Ovary (tissue), 9 donors: ENCODE results near the gene ZDHHC17. TPM values are rescaled to one million over a fixed set of nuclear protein-coding genes. Genes with fewer than 3 reads are reported as not detected.

Experiments used
- DNase-seq, 5 donors: peaks; one replicate each; pipeline ENCODE4 v3.0.0-alpha.2; 2019 to 2020
- H3K27ac ChIP-seq, 2 donors: fragments of 200-600 bp; one replicate each; pipeline versions ENCODE4 v1.5.1 to v1.8.0; 2019 to 2022
- H3K27me3 ChIP-seq: fragments of 200-600 bp; one replicate; pipeline ENCODE4 v1.8.0; 2022
- H3K36me3 ChIP-seq: fragments of 200-600 bp; sonication (generic); one replicate; pipeline ENCODE4 v1.5.1; 2019
- H3K4me1 ChIP-seq: one replicate; pipeline ENCODE4 v1.8.1; 2013; ENCODE audit warnings: mild to moderate bottlenecking, moderate library complexity; ENCODE audit not compliant: insufficient read depth
- H3K4me3 ChIP-seq: fragments of 200-600 bp; sonication (generic); one replicate; pipeline ENCODE4 v1.5.1; 2017
- H3K9me3 ChIP-seq, 2 donors: fragments of 200-600 bp in 1 of 2; sonication (generic) in 1 of 2; one replicate each; pipeline versions ENCODE4 v1.5.1 to v1.8.1; 2013 to 2019; ENCODE audit warnings: mild to moderate bottlenecking in 1 of 2, moderate library complexity in 1 of 2
- EP300 ChIP-seq: sonication (generic); formaldehyde crosslinking; IDR thresholded peaks from one replicate; pipeline ENCODE4 v1.6.1; 2017; ENCODE audit warnings: antibody characterized with exemption
- POLR2A ChIP-seq: fragments of 450-650 bp; IDR thresholded peaks from one replicate; pipeline ENCODE4 v1.6.1; 2017; ENCODE audit warnings: antibody characterized with exemption, mild to moderate bottlenecking, moderate library complexity
- WGBS, 3 donors: extraction: QIAGEN DNeasy Blood & Tissue Kit in 1 of 3; methylation state at CpG; one replicate each; pipeline versions ENCODE4 v1.1.5 to v1.1.7; 2013 to 2017; 5-methylcytosine and 5-hydroxymethylcytosine counted together
- intact Hi-C, 4 donors: fragments of 100-400 bp; cut with DNase I; formaldehyde crosslinking; loops; one replicate each; pipeline versions ENCODE4 v1.11.0 to v1.15.1; 2022 to 2023
- polyA plus RNA-seq, 2 donors: library from polyadenylated mRNA; stranded (reverse); fragments of 200-250 nt in 1 of 2; fragments of 350-450 nt in 1 of 2; fragmentation: Illumina TruSeq in 1 of 2; extraction: RNeasy Lipid Tissue Mini Kit (QIAGEN cat#74804) in 1 of 2; gene quantifications; one replicate each; pipeline ENCODE4 v1.2.3, GENCODE V29; 2013 to 2014
- total RNA-seq, 7 donors: library from RNA; depleted of rRNA in 2 of 7; stranded (reverse); fragments of >200 nt in 2 of 7; fragmentation: NEBNext Ultra II Directional in 3 of 7; extraction: Animal tissue kit (Norgen Biotek cat#: 25700) in 3 of 7; gene quantifications; one replicate each; pipeline versions ENCODE4 v1.1.0 to v1.2.4, GENCODE V29; 2016 to 2023
- TF ChIP-seq, protein P1 (sequence below), 3 donors: fragments of 450-650 bp in 2 of 3; fragments of 200-600 bp in 1 of 3; IDR thresholded peaks; one replicate each; pipeline versions ENCODE4 v1.5.1 to v1.8.0; 2016 to 2022; ENCODE audit warnings: antibody characterized with exemption in 3 of 3, mild to moderate bottlenecking in 1 of 3
- donor health status: DM: no; HTN: no; CAD: no; lungs with moderate emphysema.
- donor health status: DM: no; HTN: no; CAD: no.
- donor health status: Bipolar disorder and iron deficiency.
- donor health status: DM: yes; HTN: yes; CAD: no.
- donor health status: DM: no; HTN: no; CAD: no.
- donor health status: DM: yes; HTN: yes; CAD: no.

ZDHHC17 gene
- total and polyA plus RNA-seq, 9 donors = 19.3 to 76.7 (median 37.6) TPM

DNA sequence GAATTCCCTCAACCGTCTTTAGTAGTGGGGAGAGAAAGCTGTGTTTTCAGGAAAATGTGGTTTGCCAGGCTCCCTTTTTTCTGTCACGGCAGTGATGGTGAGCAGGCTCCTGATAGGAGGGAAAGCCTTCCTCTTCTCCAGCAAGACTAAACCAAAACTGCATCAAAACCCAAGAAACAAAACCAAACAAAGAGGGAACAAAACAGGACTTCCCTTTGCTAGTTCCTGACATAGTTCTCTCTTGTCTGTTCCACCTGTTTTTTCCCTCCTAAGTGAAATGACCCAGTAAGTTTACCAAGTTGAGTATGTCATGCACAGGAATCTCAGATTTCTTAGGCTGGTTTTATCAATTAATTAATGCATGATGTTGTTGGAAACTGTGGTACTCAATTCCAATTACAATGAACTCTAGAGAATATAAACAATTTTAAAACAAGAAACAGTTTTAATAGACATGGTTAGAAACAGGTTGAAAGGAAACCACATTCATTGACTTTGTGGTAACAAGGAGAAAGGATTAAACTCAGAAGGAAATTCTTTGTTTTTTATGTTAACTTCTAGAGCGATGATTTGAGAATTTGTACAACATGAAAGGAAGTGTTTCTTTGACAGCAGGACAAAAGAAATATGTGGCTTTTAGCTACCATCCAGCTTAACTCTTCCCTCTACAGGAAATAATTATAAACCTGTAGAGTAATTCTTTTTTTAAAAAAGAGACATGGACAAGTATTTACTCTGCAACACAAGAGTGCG is 137.9 kb downstream of the ZDHHC17 start:
- Histone ChIP-seq H3K4me1 (no peaks in the 10 kb centered on the region), H3K27me3 (no peaks in the 10 kb centered on the region), H3K9me3 (no peaks in the 10 kb centered on the region), H3K36me3 (no peaks in the 10 kb centered on the region), H3K27ac (no peak overlapping the region), H3K4me3 (no peak overlapping the region)
- TF ChIP-seq, protein P1, sequence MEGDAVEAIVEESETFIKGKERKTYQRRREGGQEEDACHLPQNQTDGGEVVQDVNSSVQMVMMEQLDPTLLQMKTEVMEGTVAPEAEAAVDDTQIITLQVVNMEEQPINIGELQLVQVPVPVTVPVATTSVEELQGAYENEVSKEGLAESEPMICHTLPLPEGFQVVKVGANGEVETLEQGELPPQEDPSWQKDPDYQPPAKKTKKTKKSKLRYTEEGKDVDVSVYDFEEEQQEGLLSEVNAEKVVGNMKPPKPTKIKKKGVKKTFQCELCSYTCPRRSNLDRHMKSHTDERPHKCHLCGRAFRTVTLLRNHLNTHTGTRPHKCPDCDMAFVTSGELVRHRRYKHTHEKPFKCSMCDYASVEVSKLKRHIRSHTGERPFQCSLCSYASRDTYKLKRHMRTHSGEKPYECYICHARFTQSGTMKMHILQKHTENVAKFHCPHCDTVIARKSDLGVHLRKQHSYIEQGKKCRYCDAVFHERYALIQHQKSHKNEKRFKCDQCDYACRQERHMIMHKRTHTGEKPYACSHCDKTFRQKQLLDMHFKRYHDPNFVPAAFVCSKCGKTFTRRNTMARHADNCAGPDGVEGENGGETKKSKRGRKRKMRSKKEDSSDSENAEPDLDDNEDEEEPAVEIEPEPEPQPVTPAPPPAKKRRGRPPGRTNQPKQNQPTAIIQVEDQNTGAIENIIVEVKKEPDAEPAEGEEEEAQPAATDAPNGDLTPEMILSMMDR (IDR thresholded peaks at IDR 0.05) = no peak
- TF ChIP-seq EP300 = no peak
- TF ChIP-seq POLR2A = no peak
- no peak for DNase-seq
- intact Hi-C loops = no loop called here
- 55 to 58% (median 56%) methylated on average over 4 of the region's 4 CpGs for WGBS, 3 donors

Other genes starting within 250 kb of the ZDHHC17 start
- 10 to 100 TPM; 54.1 to 63.0 (median 56.9) TPM for gene OSBPL8, start 204.3 kb upstream of the ZDHHC17 start, total RNA-seq
- 10 to 100 TPM; 12.5 to 20.0 TPM for gene OSBPL8, start 204.3 kb upstream of the ZDHHC17 start, polyA plus RNA-seq
- gene CSRP2, start 114.9 kb downstream of the ZDHHC17 start, total RNA-seq = 10 to 100 TPM in 6 of 7 donors, 1 to 10 TPM in 1; 7.8 to 22.3 (median 11.8) TPM
- gene CSRP2, start 114.9 kb downstream of the ZDHHC17 start, polyA plus RNA-seq = 10 to 100 TPM; 48.2 to 64.5 TPM